GM18526 (cell line): ENCODE data around the gene VIPAS39.

Source experiments
- POLR2A ChIP-seq: IDR thresholded peaks from 3 replicates; pipeline ENCODE4 v1.6.1; 2011; ENCODE audit not compliant: insufficient read length; ENCODE audit errors: extremely low read depth

VIPAS39 gene

DNA sequence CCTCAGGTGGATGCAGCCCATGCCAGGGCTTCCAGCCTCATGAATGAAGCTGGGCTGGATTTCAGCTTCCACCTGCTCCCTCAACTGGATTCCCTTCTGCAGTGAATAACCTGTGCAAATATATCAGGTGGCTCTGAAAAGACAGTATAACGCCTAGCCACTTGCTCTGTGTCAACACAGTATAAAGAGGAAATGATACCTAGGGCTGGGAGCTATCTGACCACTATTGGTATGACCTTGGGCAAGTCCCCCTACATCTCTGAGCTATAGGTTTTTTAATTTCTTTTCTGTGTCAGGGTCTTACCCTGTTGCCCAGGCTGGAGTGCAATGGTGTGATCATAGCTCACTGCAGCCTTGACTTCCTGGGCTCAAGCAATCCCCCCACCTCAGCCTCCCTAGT is 21.4 kb upstream of the VIPAS39 start:
- no peak for TF ChIP-seq POLR2A

DNA sequence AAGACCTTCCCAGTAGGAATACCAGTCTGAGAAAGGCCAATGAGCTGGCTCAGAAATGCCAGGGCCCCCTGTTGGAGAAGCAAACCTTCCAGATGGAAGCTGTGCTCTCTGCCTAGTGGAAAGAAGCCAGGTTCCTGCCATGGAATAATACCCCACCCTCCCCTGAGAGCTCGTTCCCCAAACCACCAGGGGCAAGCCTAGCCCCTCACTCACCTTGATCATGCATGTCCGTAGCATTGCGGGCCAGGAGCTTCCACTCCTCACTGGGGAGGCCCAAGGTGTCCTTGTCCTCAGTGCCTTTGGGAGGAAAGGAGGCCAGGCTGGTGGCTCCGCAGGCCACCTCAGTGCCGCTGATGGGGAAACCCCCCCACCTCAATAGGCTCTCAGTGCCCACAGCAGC is 20.6 kb upstream of the VIPAS39 start:
- no peak for TF ChIP-seq POLR2A

DNA sequence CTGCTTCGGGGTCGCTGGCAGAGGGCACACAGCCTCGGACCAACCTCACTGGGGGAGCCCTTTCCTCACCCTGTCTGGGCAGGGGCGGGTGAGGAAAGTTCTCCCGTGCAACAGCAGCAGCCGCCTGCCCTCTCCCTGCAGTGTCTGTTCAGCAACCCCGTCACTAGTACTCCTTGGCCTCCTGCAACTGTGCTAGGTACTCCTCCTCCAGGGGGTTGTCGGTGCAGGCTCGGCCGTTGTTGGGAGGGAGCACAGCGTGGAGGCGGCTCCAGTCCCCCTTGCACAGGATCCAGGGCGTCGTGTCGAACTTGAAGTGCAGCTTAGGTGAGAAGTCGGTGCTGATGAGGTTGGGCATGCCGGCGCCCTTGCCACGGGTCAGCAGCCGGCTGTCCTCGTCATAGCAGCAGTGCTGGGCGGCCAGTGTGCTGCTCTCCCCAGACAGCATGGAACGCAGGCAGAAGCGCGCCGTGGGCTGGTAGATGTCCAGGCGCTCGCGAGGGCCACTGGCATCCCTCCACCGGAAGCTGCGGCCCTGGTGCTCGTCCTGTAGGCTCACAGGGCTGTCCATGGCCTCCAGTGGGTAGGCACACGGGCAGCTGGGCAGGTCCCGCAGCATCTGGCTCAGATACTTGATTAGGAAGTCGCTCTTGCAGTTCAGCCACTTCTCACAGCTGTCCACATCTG is 18.2 kb upstream of the VIPAS39 start:
- no peak for TF ChIP-seq POLR2A

DNA sequence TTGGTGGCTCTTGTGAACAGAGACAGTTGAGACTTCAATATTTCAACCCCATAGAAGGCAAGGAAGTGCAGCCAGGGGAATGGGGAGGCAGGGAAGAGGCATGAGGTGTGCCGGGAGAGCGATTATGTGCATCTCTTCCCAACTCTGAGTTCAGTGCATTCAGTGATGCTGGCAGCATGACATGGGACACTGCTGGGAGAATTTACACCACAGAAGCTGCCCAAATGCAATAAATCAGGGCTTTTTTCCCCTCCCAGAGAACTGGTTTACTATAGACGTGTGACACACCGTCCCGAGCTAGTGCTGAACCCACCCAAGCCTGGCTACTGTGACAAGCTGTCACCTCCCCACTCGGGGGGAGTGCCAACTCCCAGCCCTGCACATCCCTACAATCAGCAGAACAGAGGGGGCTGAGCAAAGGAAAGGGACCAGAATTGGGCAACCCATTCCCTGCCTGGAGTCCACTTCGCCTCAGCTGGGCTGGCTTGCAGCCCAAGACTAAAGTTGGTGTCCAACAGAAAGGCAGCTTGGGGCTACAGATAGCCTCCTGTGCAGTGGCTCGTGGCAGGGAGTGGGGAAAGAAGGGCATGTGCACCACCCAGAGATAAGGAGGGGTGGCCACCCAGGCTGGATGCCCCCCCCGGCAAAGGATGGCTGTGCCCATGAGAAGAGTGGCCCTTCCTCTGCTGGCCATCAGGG is 17.2 kb upstream of the VIPAS39 start:
- no peak for TF ChIP-seq POLR2A

DNA sequence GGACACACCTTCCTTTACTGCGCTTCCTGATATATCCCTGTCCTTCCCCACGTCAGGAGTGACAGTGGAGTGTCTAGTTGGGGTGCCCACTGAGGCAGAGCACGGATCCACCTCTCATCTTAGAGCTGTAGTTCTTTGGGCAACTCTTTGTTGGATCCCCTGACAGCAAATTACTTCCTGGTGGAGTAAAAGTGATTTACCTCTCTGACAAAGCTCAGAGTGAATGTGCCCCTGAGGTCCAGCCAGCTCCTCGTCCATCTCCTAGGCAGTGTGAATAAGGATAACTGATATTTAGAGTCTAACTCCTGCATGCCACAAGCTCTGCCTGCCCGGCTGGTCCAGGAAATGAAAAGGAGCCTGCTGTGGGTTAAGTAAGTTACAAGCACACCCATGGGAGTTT is 16.5 kb upstream of the VIPAS39 start:
- TF ChIP-seq POLR2A: no peak

DNA sequence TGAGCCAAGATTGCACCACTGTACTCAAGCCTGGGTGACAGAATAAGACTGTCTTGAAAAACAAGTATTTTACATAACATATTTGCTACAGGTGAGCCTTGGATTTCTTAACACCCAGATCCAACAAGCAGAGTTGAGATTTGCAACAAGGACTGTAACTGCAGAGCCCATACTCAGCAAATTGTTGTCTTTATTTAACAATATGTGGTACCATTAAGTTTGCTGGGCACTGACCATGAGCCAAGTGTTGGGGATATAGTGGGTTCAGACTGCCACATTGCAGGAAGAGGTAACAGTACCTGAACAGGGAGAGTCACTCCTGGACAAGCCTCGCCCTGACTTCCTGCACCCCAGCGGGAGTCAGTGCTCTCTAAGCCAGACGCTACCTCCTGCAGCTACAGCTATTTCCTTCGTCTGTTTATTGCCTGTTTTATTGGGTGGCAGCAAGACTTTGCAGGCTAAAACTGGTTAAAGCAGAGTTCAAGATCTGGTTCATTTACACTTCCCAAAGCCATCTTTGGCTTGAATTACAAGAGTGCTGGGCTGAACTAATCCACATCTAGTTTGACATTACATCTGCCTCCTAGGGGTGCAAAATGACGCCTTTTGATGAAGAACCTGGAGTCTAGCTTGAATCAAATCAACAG is 12.9 kb upstream of the VIPAS39 start:
- TF ChIP-seq POLR2A: no peak

DNA sequence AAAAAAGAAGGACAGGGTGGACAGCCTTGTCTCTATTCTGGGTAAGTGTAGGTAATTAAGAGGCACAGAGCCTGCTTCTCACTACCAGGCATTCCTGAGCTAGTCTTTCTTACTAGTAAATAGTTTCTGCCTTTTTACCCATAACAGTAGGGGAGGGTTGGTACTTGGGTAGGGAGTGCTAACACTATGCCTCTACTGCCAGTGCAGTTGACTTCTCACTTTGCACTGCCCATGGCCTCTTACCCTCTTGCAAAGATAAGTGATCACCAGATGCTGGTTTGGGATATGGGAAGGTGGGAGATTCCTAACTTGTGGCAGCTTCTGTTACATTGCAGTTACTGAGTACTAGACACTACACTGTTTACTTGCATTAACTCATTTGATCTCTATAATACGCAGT is 12.1 kb upstream of the VIPAS39 start:
- TF ChIP-seq POLR2A: no peak

DNA sequence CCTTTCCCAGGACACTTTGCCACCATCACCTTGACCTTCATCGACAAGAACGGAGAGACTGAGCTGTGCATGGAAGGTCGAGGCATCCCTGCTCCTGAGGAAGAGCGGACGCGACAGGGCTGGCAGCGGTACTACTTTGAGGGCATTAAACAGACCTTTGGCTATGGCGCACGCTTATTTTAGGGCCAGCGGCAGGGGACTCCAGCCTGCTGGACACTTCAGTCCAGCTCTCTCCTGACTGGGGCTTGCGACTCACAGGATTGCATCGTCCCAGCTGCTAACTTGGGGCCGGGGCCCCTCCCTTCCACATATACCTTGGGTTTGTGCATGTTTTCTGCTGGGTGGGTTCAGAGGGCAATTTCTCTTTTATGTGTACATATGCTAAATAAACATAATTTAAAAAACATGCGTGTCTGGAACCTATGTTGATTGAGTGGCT is 11.7 kb upstream of the VIPAS39 start:
- TF ChIP-seq POLR2A: no peak

DNA sequence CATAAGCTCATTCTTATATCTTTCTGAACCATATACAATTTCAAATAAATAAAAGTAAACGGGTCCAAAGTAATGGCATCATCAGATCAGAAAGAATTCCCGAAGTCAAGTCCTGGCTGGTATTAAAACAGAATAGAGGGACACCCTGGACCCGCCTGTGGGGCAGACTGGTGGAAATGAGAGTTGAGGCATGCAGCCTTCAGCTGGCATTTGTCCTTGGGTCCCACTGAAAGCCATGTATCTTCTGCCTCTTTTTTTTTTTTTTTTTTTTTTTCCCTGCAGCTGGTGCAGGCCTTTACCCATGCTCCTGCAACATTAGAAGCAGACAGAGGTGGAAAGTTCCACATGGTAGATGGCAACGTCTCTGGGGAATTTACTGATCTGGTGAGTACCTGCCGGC is 10.4 kb upstream of the VIPAS39 start:
- TF ChIP-seq POLR2A: no peak

DNA sequence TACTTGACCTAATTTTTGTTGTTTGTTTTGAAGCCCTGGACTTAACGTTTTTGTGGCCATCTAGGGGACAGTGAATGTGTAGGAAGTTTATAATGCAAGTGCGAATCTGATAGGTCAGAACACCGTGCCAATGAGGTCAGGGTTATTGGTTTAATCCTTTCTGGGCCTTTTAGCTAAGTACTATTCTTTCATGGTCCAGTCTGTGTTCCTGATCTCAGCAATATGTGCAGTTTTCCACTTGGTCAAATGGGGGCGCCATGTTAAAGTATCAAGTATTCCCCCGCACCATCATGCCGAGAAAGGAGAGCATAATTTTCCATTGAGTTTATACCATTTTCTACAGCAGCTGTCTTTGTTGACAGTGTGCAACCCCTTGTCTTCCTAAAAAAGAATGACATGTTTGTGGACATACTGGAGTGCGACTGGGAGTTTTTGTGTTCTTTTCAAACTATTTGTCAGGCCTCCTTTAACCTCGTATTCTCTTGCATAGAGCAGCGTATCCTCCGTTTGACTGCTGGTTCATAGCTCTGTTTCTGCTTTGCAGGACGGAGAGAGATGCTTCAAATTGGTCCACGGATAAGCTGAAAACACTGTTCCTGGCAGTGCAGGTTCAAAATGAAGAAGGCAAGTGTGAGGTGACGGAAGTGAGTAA is 1.8 kb upstream of the VIPAS39 start:
- no peak for TF ChIP-seq POLR2A

DNA sequence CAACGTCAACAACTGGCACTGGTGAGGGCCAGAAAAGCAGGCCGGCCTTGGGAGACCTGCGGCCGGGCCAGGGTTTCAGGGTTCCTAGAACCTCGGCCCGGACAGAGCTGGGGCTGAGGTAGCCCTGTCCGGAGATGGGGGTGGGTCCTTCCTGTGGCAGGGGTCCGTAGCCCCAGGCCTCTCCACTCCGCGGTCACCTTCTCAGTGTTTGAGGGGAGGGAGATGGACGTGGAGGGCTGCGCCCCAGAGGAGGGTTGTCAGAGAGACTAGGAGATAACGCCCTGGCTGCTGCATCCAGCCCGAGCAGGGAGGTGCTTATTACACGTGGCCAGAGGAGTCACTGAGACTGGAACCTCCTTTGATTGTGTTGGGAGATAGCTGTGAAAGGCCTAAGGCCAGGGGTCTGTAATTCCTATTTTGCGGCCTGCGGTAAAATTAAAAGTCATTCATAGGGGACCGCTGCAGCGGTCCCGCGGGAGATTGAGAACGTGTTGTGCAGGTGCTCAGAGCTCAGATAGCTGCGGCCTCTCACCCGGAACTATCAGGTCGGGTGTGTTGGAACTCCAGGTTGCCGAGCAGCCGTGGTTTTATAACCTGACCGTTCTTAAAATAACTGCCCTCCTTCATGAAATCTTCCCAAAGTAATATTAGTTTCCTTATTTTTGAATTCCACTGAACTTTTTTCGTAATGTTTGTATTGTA is 999 bp upstream of the VIPAS39 start:
- no peak for TF ChIP-seq POLR2A

DNA sequence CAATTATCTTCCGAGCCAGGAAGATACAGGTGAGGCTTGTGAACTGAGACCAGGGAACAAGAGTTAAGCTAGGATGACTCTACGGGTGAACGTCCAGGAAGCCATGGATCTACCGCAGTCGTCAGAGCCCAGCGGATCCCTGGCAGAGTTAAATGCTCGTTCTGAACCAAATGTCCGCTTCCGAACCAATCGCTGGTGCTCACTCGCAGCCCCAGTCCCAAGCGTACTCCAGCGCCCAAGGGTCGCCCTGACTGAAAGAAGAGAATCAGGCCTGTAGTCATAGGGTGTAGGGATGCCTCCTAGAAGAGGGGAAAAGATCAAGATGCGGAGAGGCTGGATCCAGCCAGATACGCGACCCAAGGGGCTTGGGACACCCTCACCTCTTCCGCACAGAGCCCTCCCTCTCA is 283 bp downstream of the VIPAS39 start:
- TF ChIP-seq POLR2A: peak; percentile 94

DNA sequence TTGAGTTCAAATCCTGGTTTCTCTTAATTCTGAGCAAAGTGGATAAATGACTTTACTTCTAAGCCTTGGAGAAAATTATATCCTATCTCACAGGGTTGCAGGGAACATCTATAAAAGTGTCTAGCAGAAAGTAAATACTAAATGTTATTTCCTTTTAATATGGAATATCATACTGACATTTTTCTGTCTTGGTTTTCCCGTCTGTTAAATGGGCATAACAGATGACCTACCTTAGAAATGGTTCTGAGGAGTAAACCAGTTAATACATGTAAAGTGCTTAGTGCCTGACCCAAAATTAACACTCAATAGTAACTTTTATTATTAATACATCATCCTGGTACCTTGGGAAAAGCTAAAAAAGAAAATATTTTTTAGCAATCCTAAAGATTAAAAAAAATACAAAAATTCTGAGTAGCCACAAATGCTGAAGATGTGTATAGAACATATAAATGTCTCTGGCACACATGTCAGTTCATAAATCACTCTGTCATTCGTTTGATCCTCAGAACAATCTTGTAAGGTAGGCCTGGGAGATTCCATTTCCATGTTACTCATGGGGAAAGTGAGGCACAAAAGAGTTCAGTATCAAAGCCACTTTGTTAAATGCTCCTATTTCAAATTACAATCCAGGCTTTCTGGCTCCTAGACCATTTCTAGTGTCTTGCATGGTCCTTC is 1.3 kb downstream of the VIPAS39 start:
- TF ChIP-seq POLR2A: no peak

DNA sequence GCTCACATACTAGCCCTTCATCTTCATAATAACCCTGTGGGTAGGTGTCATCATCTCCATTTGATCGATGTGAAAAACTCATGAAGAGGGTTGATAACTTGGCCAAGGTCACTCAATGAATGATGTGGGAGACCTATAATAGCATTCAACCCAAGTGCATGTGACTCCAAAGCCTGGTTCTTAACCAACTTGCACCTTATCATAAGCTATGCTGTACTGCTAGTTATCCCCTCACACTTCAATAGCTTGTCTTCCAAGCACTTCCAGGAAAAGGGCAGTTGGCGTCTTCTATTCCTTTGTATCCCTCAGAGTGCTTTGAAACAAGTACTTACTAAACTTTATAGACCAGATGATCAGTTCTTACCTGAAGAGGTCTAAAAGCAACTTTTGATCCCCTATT is 15.2 kb downstream of the VIPAS39 start:
- no peak for TF ChIP-seq POLR2A

DNA sequence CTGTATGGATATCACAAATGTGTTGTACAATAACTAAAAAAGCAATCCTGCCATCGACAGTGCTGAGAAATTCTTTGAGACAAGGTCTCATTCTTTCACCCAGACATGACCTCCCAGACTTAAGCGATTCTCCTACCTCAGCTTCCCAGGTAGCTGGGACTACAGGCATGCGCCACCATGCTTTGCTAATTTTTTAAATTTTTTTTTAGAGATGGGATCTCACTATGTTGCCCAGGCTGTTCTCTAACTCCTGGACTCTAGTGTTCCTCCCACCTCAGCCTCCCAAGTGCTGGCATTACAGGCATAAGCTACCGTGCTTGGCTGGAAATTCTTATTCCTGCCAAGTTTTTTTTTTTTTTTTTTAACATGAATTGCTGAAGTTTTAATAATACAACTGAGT is 17.5 kb downstream of the VIPAS39 start:
- TF ChIP-seq POLR2A: no peak
